Stimulated activated CD4-positive, alpha-beta T cell treated with anti-CD3 and anti-CD28 coated beads, TNF-alpha, amount 100 ng/mL, for 24 hours (primary cell): Measurements from ENCODE around the gene SFXN2.
"Not testable (repeated sequence)": the region's sequence is repeated elsewhere in the genome, so short reads cannot be mapped to it uniquely, and the experiment has no call there.

Experiments used
- DNase-seq, 3 experiments: peaks; one replicate each; pipeline ENCODE4 v3.0.0-alpha.2; 2020; ENCODE audit warnings: low read depth in 3 of 3

The SFXN2 gene

DNA sequence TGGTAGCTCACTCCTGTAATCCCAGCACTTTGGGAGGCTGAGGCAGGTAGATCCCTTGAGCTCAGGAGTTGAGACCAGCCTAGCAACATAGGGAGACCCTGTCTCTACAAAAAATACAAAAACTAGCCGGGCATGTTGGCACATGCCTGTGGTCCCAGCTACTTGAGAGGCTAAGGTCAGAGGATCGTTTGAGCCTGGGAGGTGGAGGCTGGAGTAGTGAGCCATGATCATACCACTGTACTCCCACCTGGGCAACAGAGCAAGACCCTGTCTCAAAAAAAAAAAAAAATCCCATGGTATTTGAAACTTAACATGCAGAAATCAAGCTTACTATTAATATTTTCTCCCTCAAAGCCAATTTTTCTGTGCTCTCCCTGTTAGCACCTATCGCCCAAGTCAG, 5.9 kb downstream of the SFXN2 start:
- DNase-seq: no peak

DNA sequence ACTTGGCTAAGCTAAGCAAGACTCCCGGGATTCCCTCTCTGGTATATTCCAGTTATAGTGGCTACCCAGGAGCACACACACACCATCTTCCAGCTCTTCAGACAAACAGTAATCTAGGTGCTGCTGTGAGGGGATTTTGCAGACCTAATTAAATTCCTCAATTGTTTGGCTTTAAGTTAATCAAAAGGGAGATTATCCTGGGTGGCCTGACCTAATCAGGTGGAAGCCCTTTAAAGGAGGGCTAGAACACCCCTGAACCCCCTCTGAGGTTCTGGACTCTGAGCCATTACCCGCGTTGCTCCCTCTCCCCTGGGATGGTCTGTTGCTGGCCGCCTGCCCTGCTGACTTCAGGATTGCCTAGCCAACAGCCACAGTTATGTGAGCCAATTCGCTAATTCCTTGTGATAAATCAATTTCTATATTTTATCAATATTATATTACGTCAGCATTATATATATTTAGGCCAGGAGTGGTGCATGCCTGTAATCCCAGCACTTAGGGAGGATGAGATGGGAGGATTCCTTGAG, 6.4 kb downstream of the SFXN2 start:
- DNase-seq: no peak

- DNase-seq: no peak
Measured at GRCh38 chr10:102721954-102722353, 7.5 kb downstream of the SFXN2 start.

DNA sequence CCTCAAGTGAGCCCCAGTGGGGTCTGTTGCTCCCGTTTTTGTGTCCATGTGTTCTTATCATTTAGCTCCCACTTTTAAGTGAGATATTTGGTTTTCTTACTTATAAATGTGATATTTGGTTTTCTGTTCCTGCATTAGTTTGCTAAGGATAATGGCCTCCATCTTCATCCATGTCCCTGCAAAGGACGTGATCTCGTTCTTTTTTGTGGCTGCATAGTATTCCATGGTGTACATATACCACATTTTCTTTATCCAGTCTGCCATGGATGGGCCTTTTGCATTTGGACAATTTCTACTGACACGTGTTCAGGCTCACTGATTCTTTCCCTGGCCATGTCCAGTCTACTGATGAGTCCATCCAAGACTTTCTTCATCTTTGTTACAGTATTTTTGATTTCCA, 9.6 kb downstream of the SFXN2 start:
- DNase-seq: no peak

DNA sequence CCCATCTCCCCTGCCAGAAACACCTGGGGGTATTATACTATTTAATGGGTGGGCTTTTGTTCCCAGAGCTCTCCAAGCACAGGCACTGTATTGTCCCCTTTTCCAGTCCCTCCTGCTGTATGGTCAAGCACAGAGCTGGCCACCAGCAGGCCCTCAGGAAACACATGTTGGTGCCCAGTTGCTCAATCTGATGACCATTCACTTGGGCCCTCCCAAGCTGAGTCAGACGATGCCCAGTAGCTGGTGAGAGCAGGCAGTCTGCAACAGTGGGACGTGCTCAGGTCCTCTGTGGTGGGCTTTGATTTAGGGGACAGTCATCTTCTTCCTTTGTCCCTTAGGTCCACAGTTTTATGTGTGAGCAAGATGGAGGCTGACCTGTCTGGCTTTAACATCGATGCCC, 11.8 kb downstream of the SFXN2 start:
- no peak for DNase-seq

- DNase-seq: no peak
Measured at GRCh38 chr10:102727037-102727818, 12.8 kb downstream of the SFXN2 start.

DNA sequence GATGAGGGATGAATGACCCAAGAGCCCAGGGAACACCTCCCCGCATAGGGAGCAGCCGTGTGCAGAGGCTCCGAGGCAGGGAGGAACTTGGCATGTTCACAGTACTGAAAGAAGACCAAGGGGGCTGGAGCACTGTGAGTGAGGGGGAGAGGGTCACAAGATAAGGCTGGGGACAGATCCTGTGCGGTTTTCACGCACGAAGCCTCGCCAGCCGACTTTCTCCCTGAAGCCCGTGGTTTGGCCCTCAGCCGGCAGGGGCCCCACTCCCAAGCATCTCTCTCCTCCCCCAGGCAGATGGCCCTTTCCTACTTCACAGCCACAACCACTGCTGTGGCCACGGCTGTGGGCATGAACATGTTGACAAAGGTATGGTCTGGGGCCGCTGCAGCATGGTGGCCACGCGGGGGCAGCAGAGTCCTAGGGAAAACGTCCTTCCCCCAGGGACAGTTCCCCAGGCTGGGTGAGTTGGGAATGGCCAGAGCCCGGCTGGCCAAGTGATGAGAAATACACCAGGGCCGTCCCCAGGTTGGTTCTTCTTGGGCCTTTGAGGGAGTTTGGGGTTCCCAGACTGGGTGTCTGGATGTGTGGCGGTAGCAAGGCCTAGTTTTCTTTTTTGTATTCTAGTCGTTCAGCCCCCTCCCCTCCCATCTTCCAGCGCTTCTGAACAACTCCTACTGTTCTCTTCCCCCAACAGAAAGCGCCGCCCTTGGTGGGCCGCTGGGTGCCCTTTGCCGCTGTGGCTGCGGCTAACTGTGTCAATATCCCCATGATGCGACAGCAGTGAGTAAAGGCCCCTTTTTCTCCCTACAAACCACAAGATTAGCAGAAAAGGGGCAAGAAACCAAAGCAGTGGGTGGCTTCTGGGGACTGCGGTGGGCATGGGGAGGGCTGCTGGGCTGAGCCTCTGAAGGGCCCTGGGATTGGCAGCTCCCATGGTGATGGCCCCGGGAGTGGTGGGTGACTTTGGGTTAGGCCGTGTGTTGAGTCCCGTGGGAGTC, 14.9 kb downstream of the SFXN2 start:
- peak in 1 of 3 experiments; percentile 55 for DNase-seq

DNA sequence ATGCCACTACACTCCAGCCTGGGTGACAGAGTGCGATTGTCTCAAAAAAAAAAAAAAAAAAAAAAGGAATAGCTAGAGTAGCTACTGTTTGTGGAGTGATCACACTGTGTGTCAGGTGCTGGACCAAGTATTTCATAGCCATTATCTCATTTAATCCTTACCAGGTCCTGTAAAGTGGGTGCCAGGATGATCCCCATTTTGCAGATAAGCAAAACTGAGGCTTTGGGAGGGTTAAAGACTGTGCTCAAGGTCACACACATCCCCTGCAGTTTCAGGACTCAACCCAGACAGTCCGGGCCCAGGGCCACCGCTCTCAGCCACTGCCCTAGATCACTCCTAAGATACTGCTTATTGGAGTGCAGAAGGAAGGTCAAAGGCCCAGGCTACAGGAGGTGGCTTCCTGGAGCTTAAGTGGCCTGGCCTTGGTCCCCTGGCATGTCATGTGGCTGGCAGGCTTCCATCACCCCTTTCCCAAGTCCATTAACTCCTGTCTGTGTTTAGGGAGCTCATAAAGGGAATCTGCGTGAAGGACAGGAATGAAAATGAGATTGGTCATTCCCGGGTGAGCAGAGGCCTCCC, 16.9 kb downstream of the SFXN2 start:
- no peak for DNase-seq

DNA sequence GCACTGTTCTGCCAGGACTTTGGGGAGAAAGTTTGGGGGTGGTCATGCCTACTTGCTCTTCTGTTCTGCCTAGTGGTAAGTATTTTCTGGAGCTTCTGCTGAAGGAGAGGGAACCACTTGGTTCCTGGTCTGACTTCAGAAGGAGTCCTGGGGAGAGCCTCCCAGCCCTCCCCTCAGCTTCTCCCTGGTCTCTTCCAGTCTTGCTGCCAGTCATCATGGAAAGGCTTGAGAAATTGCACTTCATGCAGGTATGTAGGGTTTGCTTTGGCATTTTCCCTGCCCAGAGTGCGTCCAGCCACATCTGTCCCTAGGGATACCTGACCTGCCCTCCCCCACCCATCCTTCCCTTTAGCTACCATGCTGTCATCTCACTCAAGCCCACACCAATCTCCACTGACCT, 18.2 kb downstream of the SFXN2 start:
- DNase-seq: no peak

- no peak for DNase-seq
Measured at GRCh38 chr10:102735065-102735562, 20.7 kb downstream of the SFXN2 start.

GRCh38 chr10:102738692-102739121, 24.3 kb downstream of the SFXN2 start:
- DNase-seq: no peak

GRCh38 chr10:102740229-102740628, 25.8 kb downstream of the SFXN2 start:
- no peak for DNase-seq

DNA sequence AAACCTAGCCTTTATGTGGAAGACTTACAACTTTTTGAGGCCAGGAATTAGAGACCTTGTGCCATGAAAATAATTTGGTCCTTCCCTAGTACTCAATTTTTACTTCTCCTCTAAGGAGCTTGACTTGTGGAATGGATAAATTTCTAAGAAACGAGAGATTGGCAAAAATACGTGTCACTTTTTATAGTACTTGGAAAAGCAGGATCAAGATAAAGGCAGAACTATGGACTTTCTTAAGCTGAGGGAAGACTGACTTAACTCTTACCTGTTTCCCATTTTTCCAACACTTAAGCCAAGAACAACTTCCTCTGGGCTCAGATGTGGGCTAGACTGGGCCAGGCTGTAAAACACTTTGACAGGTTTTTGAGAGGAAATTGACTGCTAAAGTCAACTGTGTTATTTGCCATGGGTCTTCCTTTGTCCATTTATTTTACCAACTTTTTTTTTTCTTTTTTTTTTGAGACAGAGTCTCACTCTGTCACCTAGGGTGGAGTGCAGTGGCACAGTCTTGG, 27.3 kb downstream of the SFXN2 start:
- no peak for DNase-seq

GRCh38 chr10:102742313-102742712, 27.9 kb downstream of the SFXN2 start:
- not testable (repeated sequence) for DNase-seq

DNA sequence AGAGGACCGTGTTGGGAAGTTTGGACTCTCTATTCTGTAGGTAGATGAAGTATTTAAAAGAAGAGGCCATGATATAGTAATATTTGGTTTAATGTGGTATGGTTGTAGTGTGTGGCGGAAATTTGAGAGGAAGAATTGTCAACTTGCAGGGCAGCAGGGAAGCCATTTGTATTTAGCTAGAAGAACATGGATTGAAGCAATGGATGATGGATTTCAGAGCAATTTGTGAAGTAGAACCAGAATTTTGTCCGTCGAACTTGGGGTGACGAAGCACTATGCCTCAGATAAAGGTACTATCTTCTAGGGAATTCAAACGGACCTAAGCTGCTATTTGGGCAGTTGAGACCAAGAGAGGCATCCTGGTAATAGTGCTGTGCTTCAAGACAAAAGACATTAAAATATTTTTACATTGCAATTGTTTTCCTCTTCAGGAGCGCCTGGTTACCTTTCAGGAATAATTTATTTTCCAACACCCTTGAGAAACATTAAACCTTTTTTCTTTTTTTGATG, 28.7 kb downstream of the SFXN2 start:
- no peak for DNase-seq

DNA sequence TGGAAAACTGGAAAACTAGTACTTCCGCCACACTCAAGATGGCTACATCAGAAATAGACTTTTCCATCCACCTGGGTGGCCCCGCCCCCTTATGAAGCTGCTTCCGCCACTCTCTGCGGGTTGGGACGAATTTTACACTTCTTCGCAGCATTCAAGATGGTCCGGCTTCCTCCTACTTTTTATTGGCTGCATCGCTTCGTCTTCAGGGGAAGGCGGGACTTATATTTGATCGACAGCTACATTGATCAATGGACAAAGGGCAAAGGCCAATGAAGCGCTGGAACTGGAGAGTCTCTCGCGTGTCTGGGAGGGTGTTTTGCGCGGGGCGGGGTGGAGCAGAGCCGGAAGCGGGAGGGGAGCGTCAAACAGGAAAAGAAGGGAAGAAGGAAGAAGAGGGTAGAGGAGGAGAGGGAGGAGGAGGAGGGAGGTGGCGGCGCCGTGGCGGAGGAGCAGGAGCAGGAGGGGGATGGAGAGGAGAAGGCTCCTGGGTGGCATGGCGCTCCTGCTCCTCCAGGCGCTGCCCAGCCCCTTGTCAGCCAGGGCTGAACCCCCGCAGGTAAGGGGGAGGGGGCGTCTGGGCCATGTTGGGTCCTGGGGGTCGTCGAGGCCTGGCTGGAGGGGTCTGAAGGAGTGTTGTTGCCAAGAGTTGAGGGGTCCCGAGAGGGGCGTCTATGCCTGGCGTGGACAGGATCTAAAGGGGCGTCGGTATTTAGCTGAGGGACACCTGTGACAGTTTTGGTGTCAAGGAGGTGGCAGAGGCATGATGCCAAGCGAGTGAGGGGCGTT, 29.3 kb downstream of the SFXN2 start, which contains the start of gene WBP1L:
Gene WBP1L (plus strand): TSS at position 361 of the 786 bp plus-strand sequence. CDS start 106 bp downstream, at position 467.
- DNase-seq: peak; percentile 85 to 95 (median 93)

DNA sequence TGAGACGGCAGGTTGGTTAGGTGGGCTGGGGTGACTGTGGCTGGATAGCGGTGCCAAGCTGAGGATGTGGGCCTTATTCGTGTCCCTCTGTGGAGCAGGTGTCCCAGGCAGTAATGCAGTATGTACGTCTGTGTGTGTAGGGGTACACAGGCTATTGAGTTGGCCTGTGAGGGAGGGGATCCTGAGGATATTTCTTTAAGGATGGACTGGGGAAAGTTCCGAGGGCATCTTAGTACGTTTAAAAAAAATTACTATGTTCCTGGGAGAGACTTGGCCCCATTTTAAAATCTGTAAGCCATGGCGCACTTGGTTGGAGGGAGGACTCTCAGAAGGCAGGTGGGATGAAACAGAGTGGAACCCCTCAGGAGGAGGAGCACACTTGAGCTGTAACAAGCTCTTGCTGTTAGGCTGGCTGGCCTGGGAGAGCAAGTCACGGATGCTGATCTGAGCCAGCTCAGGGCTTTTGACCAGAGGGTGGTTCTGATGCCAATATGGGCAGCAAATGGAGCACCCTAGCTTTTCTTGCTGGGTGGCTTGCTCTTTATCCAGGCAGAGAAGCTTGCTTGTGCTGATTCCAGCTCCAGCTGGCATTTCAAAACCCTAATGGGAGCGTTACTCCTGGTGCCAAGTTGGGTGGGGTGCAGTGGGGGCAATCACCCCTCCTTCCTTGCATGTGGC, 30.1 kb downstream of the SFXN2 start:
- DNase-seq: no peak

DNA sequence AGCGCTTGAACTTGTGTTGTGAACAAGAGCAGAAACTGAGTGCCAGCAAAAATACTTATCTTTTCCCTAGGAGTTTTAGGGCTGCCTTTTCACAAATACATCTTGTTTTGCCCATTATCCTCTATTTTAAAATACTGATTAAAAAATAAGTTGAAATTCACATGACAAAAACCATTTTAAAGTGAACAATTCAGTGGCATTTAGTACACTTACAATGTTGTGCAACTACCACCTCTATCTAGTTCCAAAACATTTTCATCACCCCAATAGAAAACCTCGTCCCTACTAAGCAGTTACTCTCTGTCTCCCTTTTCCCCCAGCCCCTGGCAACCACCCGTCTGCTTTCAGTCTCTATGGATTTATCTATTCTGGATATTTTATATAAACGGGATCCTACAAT, 30.7 kb downstream of the SFXN2 start:
- no peak for DNase-seq

DNA sequence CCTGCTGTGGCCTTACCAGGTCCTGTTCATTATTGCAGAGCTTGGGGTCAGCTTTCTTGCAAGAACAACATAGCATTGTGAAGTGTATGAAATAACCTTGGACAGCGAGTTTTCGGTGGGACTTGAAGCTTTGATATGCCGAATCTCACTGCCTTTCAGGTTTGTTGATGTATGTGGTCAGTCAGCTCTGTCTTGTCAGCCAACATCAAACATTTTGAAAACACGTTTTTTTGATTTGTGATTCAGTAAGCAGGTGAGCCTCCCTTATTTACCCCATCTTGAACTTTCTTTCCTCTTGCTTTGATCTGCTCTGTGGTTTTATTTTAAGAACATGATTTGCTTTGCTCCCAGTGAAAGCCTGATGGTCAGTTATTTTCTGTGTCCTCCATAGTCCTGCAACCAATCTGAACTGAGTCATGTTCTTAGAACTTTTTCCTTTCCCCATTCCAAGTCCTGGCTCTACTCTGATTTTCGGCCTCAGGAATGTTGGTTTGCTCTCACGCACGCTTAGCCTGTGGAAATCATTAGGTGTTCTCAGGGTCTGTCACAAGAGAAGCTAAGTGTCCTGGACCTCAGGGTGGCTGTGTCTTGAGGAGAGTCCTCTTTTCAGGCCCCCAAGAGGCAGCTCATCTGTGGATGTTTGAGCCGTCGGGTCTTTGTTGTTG, 38.0 kb downstream of the SFXN2 start:
- DNase-seq: no peak
